Measurements from ENCODE around the gene MBNL2. TPM values are rescaled to one million over a fixed set of nuclear protein-coding genes. Genes with fewer than 3 reads are reported as not detected.

Gene MBNL2
- total RNA-seq, 1 experiment from 2014 or later = 0.17 TPM

- H3K23me2 ChIP-seq (ENCODE audit: insufficient read length, low read depth, low read length, poor library complexity, severe bottlenecking) = no peaks in the 10 kb centered on the region
- Mint-ChIP-seq H3K27me3 (ENCODE audit: low read depth) (peaks cover 9% of the 10 kb centered on the region; the same call in 1 of the 2 replicates), H3K4me3 (no peak overlapping the region), H3K4me1 (no peaks in the 10 kb centered on the region), H3K27ac (no peak overlapping the region), H3K9me3 (no peaks in the 10 kb centered on the region), H3K36me3 (ENCODE audit: insufficient read depth in 1 of 3, low read depth in 3 of 3) (no peaks in the 10 kb centered on the region)
- H3K18ac ChIP-seq (ENCODE audit: insufficient read length, low read depth, low read length) = no peak overlapping the region
- H3K4ac ChIP-seq (ENCODE audit: low read depth, low read length) = no peak overlapping the region
- no peak for DNase-seq
- H3K4me1 ChIP-seq (ENCODE audit: insufficient read depth, low read length) = no peaks in the 10 kb centered on the region
- no peaks in the 10 kb centered on the region for H3K79me1 ChIP-seq (ENCODE audit: insufficient read depth, low read depth, low read length, poor library complexity, severe bottlenecking)
- H3K79me2 ChIP-seq (ENCODE audit: insufficient read depth, low read length) = no peaks in the 10 kb centered on the region
- H2AFZ ChIP-seq (ENCODE audit: low read length) = no peak overlapping the region
- no peak overlapping the region for H3K23ac ChIP-seq (ENCODE audit: insufficient read length, low read depth, low read length)
- TF ChIP-seq CTCF (conservative IDR thresholded peaks at IDR 0.05) = no peak
- no peak overlapping the region for H2BK5ac ChIP-seq (ENCODE audit: insufficient read length, low read length)
- H2AK5ac ChIP-seq (ENCODE audit: insufficient read length, low read length) = no peak overlapping the region
- no peak overlapping the region for H3T11ph ChIP-seq (ENCODE audit: low read length)
- no peak overlapping the region for H4K5ac ChIP-seq (ENCODE audit: insufficient read length, low read depth, low read length)
- H3K9me3 ChIP-seq (ENCODE audit: control insufficient read depth, low read depth, low read length) = no peaks in the 10 kb centered on the region
- H3K56ac ChIP-seq (ENCODE audit: insufficient read length, low read depth, low read length) = no peak overlapping the region
- H2BK15ac ChIP-seq (ENCODE audit: low read depth, low read length) = no peak overlapping the region
- H4K20me1 ChIP-seq (ENCODE audit: control insufficient read depth, insufficient read depth, insufficient read length) = no peaks in the 10 kb centered on the region
- no peak overlapping the region for H2BK12ac ChIP-seq (ENCODE audit: insufficient read length, low read depth, low read length)
- H3K9ac ChIP-seq (ENCODE audit: extremely low read depth, insufficient read length, low read length) = no peak overlapping the region
- H4K91ac ChIP-seq (ENCODE audit: insufficient read length, low read depth, low read length) = no peak overlapping the region
- H3K27me3 ChIP-seq (ENCODE audit: insufficient read depth, low read length) = no peaks in the 10 kb centered on the region
- H3K27ac ChIP-seq (ENCODE audit: insufficient read length, low read depth, low read length) = no peak overlapping the region
- H3K14ac ChIP-seq (ENCODE audit: insufficient read depth, low read length) = no peak overlapping the region
- H3K4me2 ChIP-seq (ENCODE audit: insufficient read depth, insufficient read length, low read length) = no peak overlapping the region
- no peak overlapping the region for H4K8ac ChIP-seq (replicated peaks; ENCODE audit: insufficient read length, low read depth, low read length)
- WGBS (ENCODE audit: extremely low coverage, insufficient read length, low lambda C conversion rate) = no CpG with 5 or more reads among the region's 2 CpGs
- H2BK120ac ChIP-seq (ENCODE audit: low read depth, low read length, poor library complexity, severe bottlenecking) = no peak overlapping the region
- H2BK20ac ChIP-seq (ENCODE audit: low read depth, low read length, poor library complexity, severe bottlenecking) = no peak overlapping the region
Measured at GRCh38 chr13:97288486-97288900, 66.4 kb downstream of the MBNL2 start.

Data from H9 (cell line).